CD14-positive monocyte (primary cell): ENCODE results near the gene PTGS1. TPM values are rescaled to one million over a fixed set of nuclear protein-coding genes. Genes with fewer than 3 reads are reported as not detected.
"Not testable (repeated sequence)": the region's sequence is repeated elsewhere in the genome, so short reads cannot be mapped to it uniquely, and the experiment has no call there.

ENCODE experiments used
- DNase-seq, 3 donors: peaks; one replicate each; pipeline ENCODE4 v3.0.0-alpha.2; 2011 to 2022
- H2AFZ ChIP-seq: 2 replicates; pipeline ENCODE4 v1.6.0; 2012; ENCODE audit warnings: mild to moderate bottlenecking, low read depth, low read length, inconsistent platforms; ENCODE audit not compliant: insufficient read depth, poor library complexity, severe bottlenecking
- H3K27ac ChIP-seq, 2 donors: 1 replicate in 1 of 2; 2 replicates in 1 of 2; pipeline ENCODE4 v1.5.1; 2012 to 2013; ENCODE audit warnings: low read length in 2 of 2, control low read depth in 1 of 2, inconsistent platforms in 1 of 2, low read depth in 1 of 2, mild to moderate bottlenecking in 1 of 2
- H3K27me3 ChIP-seq, 2 donors: one replicate each; pipeline versions ENCODE4 v1.6.0 to v1.6.1; 2011 to 2013; ENCODE audit warnings: low read length in 2 of 2; ENCODE audit not compliant: control insufficient read depth in 2 of 2, insufficient read depth in 2 of 2
- H3K36me3 ChIP-seq, 2 donors: replicated peaks in 1 of 2; 1 replicate in 1 of 2; 2 replicates in 1 of 2; pipeline versions ENCODE4 v1.5.1 to v1.6.1; 2012 to 2013; ENCODE audit warnings: low read length in 2 of 2, control low read depth in 1 of 2, inconsistent platforms in 1 of 2, mild to moderate bottlenecking in 1 of 2; ENCODE audit not compliant: insufficient read depth in 2 of 2, control insufficient read depth in 1 of 2
- H3K4me1 ChIP-seq, 2 donors: 1 replicate in 1 of 2; 2 replicates in 1 of 2; pipeline versions ENCODE4 v1.5.1 to v1.6.1; 2012 to 2013; ENCODE audit warnings: low read length in 2 of 2, control low read depth in 1 of 2, inconsistent platforms in 1 of 2, mild to moderate bottlenecking in 1 of 2, moderate library complexity in 1 of 2; ENCODE audit not compliant: insufficient read depth in 2 of 2, control insufficient read depth in 1 of 2
- H3K4me2 ChIP-seq: replicated peaks from 2 replicates; pipeline ENCODE3; 2012; ENCODE audit warnings: low read length, moderate library complexity, mild to moderate bottlenecking; ENCODE audit not compliant: poor library complexity, severe bottlenecking; ENCODE audit errors: extremely low read depth
- H3K4me3 ChIP-seq, 3 experiments: fragments of 200-600 bp in 1 of 3; sonication (generic) in 1 of 3; replicated peaks in 1 of 3; 1 replicate in 2 of 3; 2 replicates in 1 of 3; pipeline ENCODE4 v1.5.1; 2011 to 2013; ENCODE audit warnings: low read length in 3 of 3, mild to moderate bottlenecking in 3 of 3, control low read depth in 2 of 3, low read depth in 2 of 3, inconsistent platforms in 1 of 3, moderate library complexity in 1 of 3
- H3K79me2 ChIP-seq: 2 replicates; pipeline ENCODE4 v1.6.0; 2012; ENCODE audit warnings: mild to moderate bottlenecking, control low read depth, inconsistent platforms, low read length, moderate library complexity; ENCODE audit not compliant: insufficient read depth
- H3K9ac ChIP-seq: 2 replicates; pipeline ENCODE4 v1.6.0; 2017; ENCODE audit warnings: low read length, mild to moderate bottlenecking; ENCODE audit not compliant: insufficient read depth, poor library complexity, severe bottlenecking
- H3K9me3 ChIP-seq, 2 donors: replicated peaks in 1 of 2; 1 replicate in 1 of 2; 2 replicates in 1 of 2; pipeline versions ENCODE4 v1.5.1 to v1.6.1; 2012 to 2013; ENCODE audit warnings: low read length in 2 of 2, control low read depth in 1 of 2; ENCODE audit not compliant: control insufficient read depth in 1 of 2, insufficient read depth in 1 of 2
- H4K20me1 ChIP-seq: 2 replicates; pipeline ENCODE4 v1.6.0; 2012; ENCODE audit warnings: mild to moderate bottlenecking, low read length, control low read depth, moderate library complexity; ENCODE audit not compliant: insufficient read depth
- H3K27ac Mint-ChIP-seq, 7 donors: one replicate each; pipeline ENCODE4 v1.8.0; 2020; ENCODE audit warnings: mild to moderate bottlenecking in 7 of 7, mixed read lengths in 7 of 7, moderate library complexity in 6 of 7, inconsistent platforms in 2 of 7
- H3K27me3 Mint-ChIP-seq, 3 donors: one replicate each; pipeline ENCODE4 v1.8.0; 2021 to 2022; ENCODE audit warnings: low read depth in 3 of 3, mild to moderate bottlenecking in 3 of 3, mixed read lengths in 3 of 3, moderate library complexity in 3 of 3, inconsistent platforms in 1 of 3
- H3K36me3 Mint-ChIP-seq, 2 donors: one replicate each; pipeline ENCODE4 v1.8.0; 2020; ENCODE audit warnings: mixed read lengths in 2 of 2, inconsistent platforms in 1 of 2, mild to moderate bottlenecking in 1 of 2
- H3K4me1 Mint-ChIP-seq: one replicate; pipeline ENCODE4 v1.8.0; 2020; ENCODE audit warnings: mild to moderate bottlenecking, mixed read lengths
- H3K4me3 Mint-ChIP-seq, 2 donors: one replicate each; pipeline ENCODE4 v1.8.0; 2020; ENCODE audit warnings: mild to moderate bottlenecking in 2 of 2, mixed read lengths in 2 of 2, moderate library complexity in 1 of 2
- H3K9me3 Mint-ChIP-seq, 7 donors: one replicate each; pipeline ENCODE4 v1.8.0; 2020 to 2022; ENCODE audit warnings: mixed read lengths in 7 of 7, mild to moderate bottlenecking in 6 of 7, moderate library complexity in 6 of 7, inconsistent platforms in 2 of 7
- WGBS: methylation state at CpG from one replicate; pipeline ENCODE4 v1.1.5; 2013; ENCODE audit warnings: missing lambda C conversion rate; ENCODE audit not compliant: insufficient coverage; 5-methylcytosine and 5-hydroxymethylcytosine counted together
- intact Hi-C, 2 donors: fragments of 100-400 bp; cut with micrococcal nuclease; formaldehyde crosslinking; loops; one replicate each; pipeline versions ENCODE4 v1.15.0 to v1.15.1; 2023
- polyA minus RNA-seq: library from RNA; depleted of rRNA, polyadenylated mRNA; stranded (reverse); fragments of >200 nt; gene quantifications from 2 replicates; pipeline ENCODE4 v1.2.3, GENCODE V29; 2012
- polyA plus RNA-seq, 3 donors: library from polyadenylated mRNA; depleted of rRNA in 1 of 3; unstranded in 2 of 3; stranded (reverse) in 1 of 3; fragments of 300-500 nt in 2 of 3; fragments of >200 nt in 1 of 3; fragmentation: Illumina TruSeq in 2 of 3; gene quantifications; 1 replicate in 2 of 3; 2 replicates in 1 of 3; pipeline ENCODE4 v1.2.3, GENCODE V29; 2012 to 2021
- total RNA-seq, 12 experiments: library from RNA in 1 of 12; stranded (reverse) in 1 of 12; fragments of 120-200 nt in 1 of 12; gene quantifications; one replicate each; pipeline ENCODE4 v1.2.4 and lab custom pipeline; 2013 to 2026; ENCODE audit warnings: mixed read lengths in 6 of 12, inconsistent platforms in 1 of 12
- TF ChIP-seq, protein P1 (sequence below): fragments of 200-600 bp; IDR thresholded peaks from one replicate; pipeline ENCODE4 v1.8.0; 2022; ENCODE audit warnings: antibody characterized with exemption, mild to moderate bottlenecking

Gene PTGS1
- 23.5 TPM for total RNA-seq (2013)
- polyA plus RNA-seq (10 to 100 TPM; 17.9 to 27.8 (median 20.5) TPM), polyA minus RNA-seq (11.2 and 20.3 TPM in 2 replicates), total RNA-seq (lab: John Stamatoyannopoulos, UW) (5.1 to 43.4 (median 33.6) reads per million in 11 experiments)

DNA sequence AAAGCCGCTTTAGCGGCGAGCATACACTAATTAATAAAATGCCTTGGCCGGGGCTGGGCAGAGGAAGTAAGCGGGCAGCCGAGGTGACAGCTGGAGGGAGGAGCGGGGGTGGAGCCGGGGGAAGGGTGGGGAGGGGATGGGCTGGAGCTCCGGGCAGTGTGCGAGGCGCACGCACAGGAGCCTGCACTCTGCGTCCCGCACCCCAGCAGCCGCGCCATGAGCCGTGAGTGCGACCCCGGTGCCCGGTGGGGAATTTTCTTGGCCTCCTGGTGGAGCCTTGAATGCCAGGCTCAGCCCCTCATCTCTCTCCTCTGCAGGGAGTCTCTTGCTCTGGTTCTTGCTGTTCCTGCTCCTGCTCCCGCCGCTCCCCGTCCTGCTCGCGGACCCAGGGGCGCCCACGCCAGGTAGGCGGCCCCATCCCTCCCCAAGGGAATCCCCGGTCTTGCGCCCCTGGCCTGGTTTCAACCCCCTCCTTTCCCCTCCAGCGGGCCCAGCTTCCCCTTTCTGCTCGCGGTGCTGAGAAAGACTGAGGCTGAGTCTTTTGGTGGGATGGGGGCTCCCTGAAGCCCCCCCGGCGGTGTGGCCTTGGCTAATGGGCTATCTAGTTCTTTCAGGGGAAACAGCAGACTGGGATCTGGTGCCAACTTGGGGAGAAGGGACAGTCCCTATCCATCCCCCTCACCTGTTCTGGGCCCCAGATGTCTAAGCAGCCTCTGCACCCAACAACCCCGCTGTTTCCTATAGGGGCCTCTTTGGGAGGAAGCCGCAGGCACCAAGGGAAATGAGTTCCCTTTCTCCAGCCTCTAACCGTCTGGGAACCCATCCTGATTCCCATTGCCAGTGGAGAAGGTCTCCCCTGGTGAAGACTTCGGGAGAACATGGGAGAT is at the start of gene PTGS1:
Gene PTGS1, plus strand, starts transcription at position 156 of the 887 bp plus-strand sequence. Its CDS starts 61 bp downstream, at position 217.
- peaks cover 0 to 7% (median 1%) of the 10 kb centered on the region in 3 donors for H3K27me3 Mint-ChIP-seq
- no peaks in the 10 kb centered on the region for H3K27me3 ChIP-seq
- H3K4me1 Mint-ChIP-seq: peaks cover 50% of the 10 kb centered on the region
- intact Hi-C loops: loop anchor here in 1 of 2 donors (10.0 kb wide), 1 partner anchor 84 kb away; no protein-coding TSS in a partner anchor
- peaks cover 12% of the 10 kb centered on the region in 2 donors for H3K36me3 Mint-ChIP-seq
- H3K4me3 ChIP-seq: peak within 1 kb of the TSS; percentile 77 to 95 (median 87)
- DNase-seq: peak; percentile 39 to 59 (median 54)
- peak within 1 kb of the TSS; percentile 89 for H2AFZ ChIP-seq
- H3K9me3 Mint-ChIP-seq: peaks cover 0 to 4% (median 3%) of the 10 kb centered on the region in 7 donors
- peak within 1 kb of the TSS; percentile 84 to 95 (median 92) for H3K27ac Mint-ChIP-seq
- no peaks in the 10 kb centered on the region for H3K79me2 ChIP-seq
- WGBS: 2% methylated on average over 14 of the region's 39 CpGs
- peak within 1 kb of the TSS; percentile 80 for H3K9ac ChIP-seq
- peaks cover 37 to 46% of the 10 kb centered on the region in 2 donors for H3K4me1 ChIP-seq
- TF ChIP-seq, protein P1, sequence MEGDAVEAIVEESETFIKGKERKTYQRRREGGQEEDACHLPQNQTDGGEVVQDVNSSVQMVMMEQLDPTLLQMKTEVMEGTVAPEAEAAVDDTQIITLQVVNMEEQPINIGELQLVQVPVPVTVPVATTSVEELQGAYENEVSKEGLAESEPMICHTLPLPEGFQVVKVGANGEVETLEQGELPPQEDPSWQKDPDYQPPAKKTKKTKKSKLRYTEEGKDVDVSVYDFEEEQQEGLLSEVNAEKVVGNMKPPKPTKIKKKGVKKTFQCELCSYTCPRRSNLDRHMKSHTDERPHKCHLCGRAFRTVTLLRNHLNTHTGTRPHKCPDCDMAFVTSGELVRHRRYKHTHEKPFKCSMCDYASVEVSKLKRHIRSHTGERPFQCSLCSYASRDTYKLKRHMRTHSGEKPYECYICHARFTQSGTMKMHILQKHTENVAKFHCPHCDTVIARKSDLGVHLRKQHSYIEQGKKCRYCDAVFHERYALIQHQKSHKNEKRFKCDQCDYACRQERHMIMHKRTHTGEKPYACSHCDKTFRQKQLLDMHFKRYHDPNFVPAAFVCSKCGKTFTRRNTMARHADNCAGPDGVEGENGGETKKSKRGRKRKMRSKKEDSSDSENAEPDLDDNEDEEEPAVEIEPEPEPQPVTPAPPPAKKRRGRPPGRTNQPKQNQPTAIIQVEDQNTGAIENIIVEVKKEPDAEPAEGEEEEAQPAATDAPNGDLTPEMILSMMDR: no peak
- H3K9me3 ChIP-seq: no peaks in the 10 kb centered on the region
- no peaks in the 10 kb centered on the region for H3K36me3 ChIP-seq
- peak within 1 kb of the TSS; percentile 94 for H3K4me2 ChIP-seq
- H3K4me3 Mint-ChIP-seq: peak within 1 kb of the TSS; percentile 85 to 94
- peaks cover 15% of the 10 kb centered on the region for H4K20me1 ChIP-seq
- H3K27ac ChIP-seq: peak within 1 kb of the TSS; percentile 78 to 94

DNA sequence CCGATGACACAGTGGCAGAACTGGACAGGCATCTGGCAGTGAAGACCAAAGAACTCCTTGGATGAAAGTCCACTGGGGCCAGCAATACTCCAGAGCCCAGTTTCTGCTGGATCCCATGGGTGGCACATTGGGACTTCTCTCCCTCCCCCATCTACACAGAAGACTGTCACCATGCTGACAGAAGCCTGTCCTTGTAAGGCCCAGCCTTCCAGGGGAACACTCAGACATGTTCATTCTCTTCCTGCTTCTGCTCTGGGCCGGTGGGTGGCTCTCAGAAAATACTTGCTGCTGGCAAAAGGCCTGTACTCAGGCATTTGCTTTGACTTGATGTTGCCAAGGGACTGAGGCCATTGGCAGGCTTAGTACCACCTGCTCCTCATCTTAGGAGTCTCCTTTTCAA is 48.3 kb upstream of the PTGS1 start:
- peaks cover 46 to 84% of the 10 kb centered on the region in 2 donors for H3K36me3 Mint-ChIP-seq
- intact Hi-C loops: no loop called here
- H3K27ac ChIP-seq: no peak overlapping the region
- H3K4me1 Mint-ChIP-seq: no peaks in the 10 kb centered on the region
- no peaks in the 10 kb centered on the region for H4K20me1 ChIP-seq
- H3K4me1 ChIP-seq: no peaks in the 10 kb centered on the region
- no peak overlapping the region for H3K4me3 Mint-ChIP-seq
- no peaks in the 10 kb centered on the region for H3K27me3 ChIP-seq
- TF ChIP-seq, protein P1: no peak
- H3K9me3 ChIP-seq: no peaks in the 10 kb centered on the region
- H3K27me3 Mint-ChIP-seq: peaks cover 0 to 2% (median 0%) of the 10 kb centered on the region in 3 donors
- H3K4me3 ChIP-seq: no peak overlapping the region
- no peaks in the 10 kb centered on the region for H3K9me3 Mint-ChIP-seq
- H3K36me3 ChIP-seq: peaks cover 41 to 80% of the 10 kb centered on the region in 2 donors
- H2AFZ ChIP-seq: no peak overlapping the region
- H3K79me2 ChIP-seq: no peaks in the 10 kb centered on the region
- WGBS: 100% methylated on average over 2 of the region's 2 CpGs
- H3K9ac ChIP-seq: no peak overlapping the region
- H3K4me2 ChIP-seq: no peak overlapping the region
- no peak for DNase-seq
- H3K27ac Mint-ChIP-seq: peak overlapping the region in 1 of 7 donors; percentile 46

DNA sequence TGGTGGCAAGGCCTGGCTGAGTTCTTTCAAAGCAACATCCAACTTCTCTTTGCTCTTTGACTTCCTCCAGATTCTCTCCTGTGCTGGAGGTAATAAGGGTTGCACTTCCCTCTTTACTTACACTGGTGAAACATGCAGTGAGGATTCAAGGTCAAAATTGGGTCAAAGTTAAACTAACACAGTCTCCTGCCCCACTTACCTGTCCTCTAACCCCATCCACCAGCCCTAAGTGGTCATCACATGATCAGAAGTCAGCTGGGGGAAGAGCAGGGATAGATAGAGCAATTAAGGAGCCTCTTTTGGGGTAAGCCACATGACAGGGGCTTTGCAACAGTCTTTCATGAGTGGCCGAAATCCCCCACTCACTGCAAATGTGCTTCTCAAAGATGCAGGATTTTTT is 46.2 kb upstream of the PTGS1 start:
- DNase-seq, H3K4me1 Mint-ChIP-seq, H2AFZ ChIP-seq, H3K4me2 ChIP-seq, H3K27me3 Mint-ChIP-seq, H3K9ac ChIP-seq, H3K4me3 Mint-ChIP-seq, H3K4me1 ChIP-seq, H3K9me3 Mint-ChIP-seq, intact Hi-C loops, H3K27me3 ChIP-seq, H3K4me3 ChIP-seq, H4K20me1 ChIP-seq, H3K79me2 ChIP-seq, H3K27ac ChIP-seq, H3K9me3 ChIP-seq: not testable (repeated sequence)
- H3K36me3 ChIP-seq: peaks cover 31 to 74% of the 10 kb centered on the region in 2 donors
- no CpG with 5 or more reads among the region's 1 CpG for WGBS
- peak overlapping the region in 2 of 7 donors; percentile 26 to 64 for H3K27ac Mint-ChIP-seq
- H3K36me3 Mint-ChIP-seq: peaks cover 50 to 76% of the 10 kb centered on the region in 2 donors
